Vagina (tissue), 2 donors: ENCODE measurements around the gene TRA2A. TPM values are rescaled to one million over a fixed set of nuclear protein-coding genes. Genes with fewer than 3 reads are reported as not detected.
A peak's percentile ranks its signal among the peaks of the same experiment; 100 is the strongest.
"Not testable (repeated sequence)": the region's sequence is repeated elsewhere in the genome, so short reads cannot be mapped to it uniquely, and the experiment has no call there.

Source experiments
- DNase-seq, 2 donors: peaks; one replicate each; pipeline ENCODE4 v3.0.0-alpha.2; 2017; ENCODE audit errors: extremely low spot score in 2 of 2
- H3K27ac ChIP-seq: fragments of 200-600 bp; sonication (generic); one replicate; pipeline ENCODE4 v1.5.1; 2019
- H3K27me3 ChIP-seq: fragments of 200-600 bp; sonication (generic); one replicate; pipeline ENCODE4 v1.5.1; 2019
- H3K36me3 ChIP-seq, 2 donors: fragments of 200-600 bp; sonication (generic); one replicate each; pipeline ENCODE4 v1.5.1; 2017 to 2019
- H3K4me1 ChIP-seq: fragments of 200-600 bp; sonication (generic); one replicate; pipeline ENCODE4 v1.5.1; 2019
- H3K4me3 ChIP-seq, 2 donors: fragments of 200-600 bp; sonication (generic); 1 replicate in 1 of 2; 2 replicates in 1 of 2; pipeline ENCODE4 v1.5.1; 2016 to 2019
- H3K9me3 ChIP-seq: fragments of 200-600 bp; sonication (generic); one replicate; pipeline ENCODE4 v1.5.1; 2019
- CTCF ChIP-seq, 3 experiments: fragments of 450-650 bp in 2 of 3; fragments of 200-600 bp in 1 of 3; sonication (generic) in 1 of 3; IDR thresholded peaks; one replicate each; pipeline ENCODE4 v1.5.1; 2017 to 2019; ENCODE audit warnings: antibody characterized with exemption in 3 of 3, mild to moderate bottlenecking in 2 of 3, moderate library complexity in 2 of 3
- POLR2A ChIP-seq, 2 donors: fragments of 450-650 bp; IDR thresholded peaks; one replicate each; pipeline ENCODE4 v1.6.1; 2017; ENCODE audit warnings: antibody characterized with exemption in 2 of 2, mild to moderate bottlenecking in 2 of 2, moderate library complexity in 2 of 2
- POLR2AphosphoS5 ChIP-seq, 2 donors: sonication (generic); formaldehyde crosslinking; IDR thresholded peaks; one replicate each; pipeline ENCODE4 v1.9.0; 2017; ENCODE audit warnings: antibody characterized with exemption in 2 of 2, mild to moderate bottlenecking in 2 of 2, low read depth in 1 of 2; ENCODE audit not compliant: insufficient read depth in 1 of 2
- intact Hi-C: fragments of 100-400 bp; cut with DNase I; formaldehyde crosslinking; loops from one replicate; pipeline ENCODE4 v1.15.1; 2023
- total RNA-seq: library from RNA; depleted of rRNA; stranded (reverse); fragments of >200 nt; gene quantifications from one replicate; pipeline ENCODE4 v1.2.3, GENCODE V29; 2016

Gene TRA2A
- total RNA-seq, 1 donor from 2014 or later = 71.7 TPM

DNA sequence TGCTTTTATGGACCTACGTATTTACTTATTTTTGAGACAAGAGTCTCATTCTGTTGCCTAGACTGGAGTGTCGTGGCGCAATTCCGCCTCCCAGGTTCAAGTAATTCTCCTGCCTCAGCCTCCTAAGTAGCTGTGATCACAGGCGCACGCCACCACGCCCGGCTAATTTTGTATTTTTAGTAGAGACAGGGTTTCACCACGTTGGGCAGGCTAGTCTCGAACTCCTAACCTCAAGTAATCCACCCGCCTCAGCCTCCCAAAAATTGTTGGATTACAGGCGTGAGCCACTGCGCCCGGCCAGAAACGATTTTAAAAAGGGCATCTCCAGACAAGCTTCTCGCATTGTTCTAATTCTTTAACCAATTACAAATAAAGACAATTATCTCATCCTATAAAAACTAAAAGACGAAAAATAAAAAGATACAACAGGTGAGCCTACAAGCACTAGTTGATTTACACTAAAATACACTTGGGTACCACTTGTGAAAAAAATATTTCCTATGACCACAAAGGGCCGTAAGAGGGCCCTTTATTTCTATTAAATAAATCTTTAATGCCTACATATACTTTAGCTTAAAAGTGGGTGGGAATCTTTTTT lies 2.4 kb downstream of the TRA2A start:
- TF ChIP-seq POLR2A (IDR thresholded peaks at IDR 0.05) (no peak), CTCF (IDR thresholded peaks at IDR 0.05) (no peak), POLR2AphosphoS5 (IDR thresholded peaks at IDR 0.05; ENCODE audit: insufficient read depth in 1 of 2, low read depth in 1 of 2) (no peak)
- Histone ChIP-seq H3K4me3 (peak overlapping the region in 1 of 2 donors; percentile 63), H3K9me3 (no peaks in the 10 kb centered on the region), H3K27me3 (no peaks in the 10 kb centered on the region), H3K27ac (no peak overlapping the region), H3K36me3 (no peaks in the 10 kb centered on the region), H3K4me1 (peaks cover 70% of the 10 kb centered on the region)
- no peak for DNase-seq
- intact Hi-C loops = no loop called here

GRCh38 chr7:23525611-23526010 lies 6.2 kb downstream of the TRA2A start:
- H3K27me3 ChIP-seq, H3K4me3 ChIP-seq, H3K27ac ChIP-seq, intact Hi-C loops, H3K9me3 ChIP-seq, DNase-seq, H3K36me3 ChIP-seq: not testable (repeated sequence)
- H3K4me1 ChIP-seq = peaks cover 82% of the 10 kb centered on the region

DNA sequence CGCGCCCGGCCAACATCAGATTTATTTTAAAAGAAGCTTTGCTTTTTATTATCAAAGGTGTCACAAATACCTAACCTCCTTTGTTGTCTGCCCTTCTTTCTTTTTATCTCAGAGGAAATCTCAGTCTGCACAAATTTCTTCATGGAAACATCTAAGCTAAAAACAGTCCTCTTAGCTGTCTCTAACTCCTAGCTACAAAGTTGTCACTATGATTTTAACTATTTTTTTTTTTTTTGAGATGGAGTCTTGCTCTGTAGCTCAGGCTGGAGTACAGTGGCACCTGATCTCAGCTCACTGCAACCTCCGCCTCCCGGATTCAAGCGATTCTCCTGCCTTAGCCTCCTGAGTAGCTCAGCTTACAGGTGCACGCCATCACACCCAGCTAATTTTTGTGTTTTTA lies 7.3 kb downstream of the TRA2A start:
- H3K9me3 ChIP-seq = no peaks in the 10 kb centered on the region
- DNase-seq = no peak
- H3K27ac ChIP-seq = no peak overlapping the region
- no peaks in the 10 kb centered on the region for H3K27me3 ChIP-seq
- intact Hi-C loops = no loop called here
- H3K4me1 ChIP-seq = peaks cover 73% of the 10 kb centered on the region
- H3K4me3 ChIP-seq = no peak overlapping the region
- peaks cover 0 to 21% of the 10 kb centered on the region in 2 donors for H3K36me3 ChIP-seq
- TF ChIP-seq POLR2A (IDR thresholded peaks at IDR 0.05) (no peak), POLR2AphosphoS5 (IDR thresholded peaks at IDR 0.05; ENCODE audit: insufficient read depth in 1 of 2, low read depth in 1 of 2) (no peak), CTCF (IDR thresholded peaks at IDR 0.05) (no peak)

DNA sequence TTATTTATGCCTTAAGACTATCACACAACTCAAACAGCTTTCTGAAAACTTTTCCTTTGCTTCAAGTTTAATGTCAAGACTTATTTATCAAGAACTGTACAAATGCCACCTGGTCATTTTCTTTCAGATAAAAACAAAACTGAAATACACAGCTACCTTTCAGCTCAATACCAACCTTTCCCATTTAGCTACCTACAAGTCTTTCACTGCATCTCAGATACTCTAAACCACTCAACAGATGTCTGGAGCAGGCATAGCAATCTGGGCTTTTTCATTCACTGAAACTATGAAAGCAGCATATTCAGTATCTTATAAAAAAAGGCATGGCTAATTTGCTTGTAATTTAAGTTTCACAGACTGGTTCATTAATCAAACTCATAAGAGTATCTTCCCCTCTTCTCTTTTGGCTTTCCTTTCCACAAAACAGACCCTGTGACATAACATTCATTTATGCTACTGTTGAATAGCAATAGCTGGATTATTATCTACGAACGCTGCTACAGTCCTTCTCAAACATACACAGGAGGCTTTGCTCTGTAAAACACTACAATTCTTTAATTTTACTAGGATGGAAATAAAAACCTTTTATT lies 8.2 kb downstream of the TRA2A start:
- Histone ChIP-seq H3K36me3 (peaks cover 0 to 29% of the 10 kb centered on the region in 2 donors), H3K4me1 (peaks cover 64% of the 10 kb centered on the region), H3K27ac (no peak overlapping the region), H3K9me3 (no peaks in the 10 kb centered on the region), H3K27me3 (no peaks in the 10 kb centered on the region), H3K4me3 (no peak overlapping the region)
- intact Hi-C loops = no loop called here
- no peak for DNase-seq
- TF ChIP-seq POLR2A (IDR thresholded peaks at IDR 0.05) (no peak), POLR2AphosphoS5 (IDR thresholded peaks at IDR 0.05; ENCODE audit: insufficient read depth in 1 of 2, low read depth in 1 of 2) (no peak), CTCF (IDR thresholded peaks at IDR 0.05) (no peak)

DNA sequence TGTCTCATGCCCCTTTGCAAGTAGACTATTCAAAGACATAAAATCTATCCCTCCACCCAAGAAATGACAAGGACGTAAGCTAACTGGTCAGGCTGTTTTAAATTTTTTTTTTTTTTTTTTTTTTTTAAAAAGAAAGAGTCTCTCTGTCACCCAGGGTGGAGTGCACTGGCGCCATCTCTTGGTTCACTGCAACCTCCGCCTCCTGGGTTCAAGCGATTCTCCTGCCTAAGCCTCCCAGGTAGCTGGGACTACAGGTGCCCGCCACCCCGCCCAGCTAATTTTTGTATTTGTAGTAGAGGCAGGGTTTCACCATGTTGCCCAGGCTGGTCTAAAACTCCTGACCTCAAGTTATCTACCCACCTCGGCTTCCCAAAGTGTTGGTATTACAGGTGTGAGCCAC lies 11.2 kb downstream of the TRA2A start:
- intact Hi-C loops = no loop called here
- no peak for DNase-seq
- peaks cover 0 to 56% of the 10 kb centered on the region in 2 donors for H3K36me3 ChIP-seq
- no peak overlapping the region for H3K4me3 ChIP-seq
- H3K27me3 ChIP-seq = no peaks in the 10 kb centered on the region
- no peaks in the 10 kb centered on the region for H3K9me3 ChIP-seq
- no peak overlapping the region for H3K27ac ChIP-seq
- no peak for TF ChIP-seq POLR2A (IDR thresholded peaks at IDR 0.05)
- no peak for TF ChIP-seq POLR2AphosphoS5 (IDR thresholded peaks at IDR 0.05; ENCODE audit: insufficient read depth in 1 of 2, low read depth in 1 of 2)
- TF ChIP-seq CTCF (IDR thresholded peaks at IDR 0.05) = no peak
- peaks cover 34% of the 10 kb centered on the region for H3K4me1 ChIP-seq
